Heart right ventricle (tissue), 16 donors: ENCODE results near the gene PRPH. TPM values are rescaled to one million over a fixed set of nuclear protein-coding genes. Genes with fewer than 3 reads are reported as not detected.

Source experiments
- ATAC-seq, 8 donors: fragments of 200-7000 bp; cut with Tn5 transposase; one replicate each; pipeline ENCODE4 v1.9.1; 2020; ENCODE audit warnings: mild to moderate bottlenecking in 8 of 8, moderate library complexity in 8 of 8, moderate number of reproducible peaks in 1 of 8
- DNase-seq, 2 donors: peaks; one replicate each; pipeline ENCODE4 v3.0.0-alpha.2; 2020
- H3K27ac ChIP-seq, 10 donors: fragments of 200-600 bp; sonication (generic) in 2 of 10; one replicate each; pipeline versions ENCODE4 v1.5.0 to v1.8.0; 2020 to 2022; ENCODE audit warnings: mild to moderate bottlenecking in 3 of 10
- H3K27me3 ChIP-seq, 7 donors: fragments of 200-600 bp; one replicate each; pipeline ENCODE4 v1.8.0; 2021 to 2022; ENCODE audit warnings: mild to moderate bottlenecking in 2 of 7
- H3K36me3 ChIP-seq, 9 donors: fragments of 200-600 bp; sonication (generic) in 1 of 9; one replicate each; pipeline versions ENCODE4 v1.5.0 to v1.8.0; 2020 to 2022; ENCODE audit warnings: mild to moderate bottlenecking in 2 of 9
- H3K4me1 ChIP-seq, 9 donors: fragments of 200-600 bp; sonication (generic) in 1 of 9; one replicate each; pipeline versions ENCODE4 v1.5.0 to v1.8.0; 2020 to 2022; ENCODE audit warnings: mild to moderate bottlenecking in 4 of 9
- H3K4me3 ChIP-seq, 10 donors: fragments of 200-600 bp; sonication (generic) in 2 of 10; one replicate each; pipeline versions ENCODE4 v1.5.0 to v1.8.0; 2020 to 2022; ENCODE audit warnings: mild to moderate bottlenecking in 7 of 10, moderate library complexity in 2 of 10
- H3K9me3 ChIP-seq, 11 donors: fragments of 200-600 bp in 10 of 11; sonication (generic) in 2 of 11; one replicate each; pipeline versions ENCODE4 v1.5.0 to v1.8.0; 2013 to 2022; ENCODE audit warnings: mild to moderate bottlenecking in 2 of 11, control low read depth in 1 of 11, moderate library complexity in 1 of 11
- WGBS, 2 donors: extraction: QIAGEN DNeasy Blood & Tissue Kit; methylation state at CpG; one replicate each; pipeline ENCODE4 v1.1.7; 2013; ENCODE audit warnings: inconsistent platforms in 1 of 2; 5-methylcytosine and 5-hydroxymethylcytosine counted together
- intact Hi-C, 10 donors: fragments of 100-400 bp; cut with DNase I; formaldehyde crosslinking; loops; one replicate each; pipeline versions ENCODE4 v1.11.1 to v1.14.2; 2022
- polyA plus RNA-seq, 2 donors: library from polyadenylated mRNA; stranded (reverse); fragments of 200-250 nt; gene quantifications; one replicate each; pipeline ENCODE4 v1.2.3, GENCODE V29; 2013
- total RNA-seq, 10 donors: library from RNA; stranded (reverse); fragmentation: NEBNext Ultra II Directional in 3 of 10; extraction: Animal tissue kit (Norgen Biotek cat#: 25700) in 3 of 10; gene quantifications; one replicate each; pipeline versions ENCODE4 v1.2.1 to v1.2.4, GENCODE V29; 2021 to 2023
- TF ChIP-seq, protein P1 (sequence below), 9 donors: fragments of 200-600 bp; sonication (generic) in 2 of 9; IDR thresholded peaks; one replicate each; pipeline versions ENCODE4 v1.5.0 to v1.8.0; 2021 to 2022; ENCODE audit warnings: antibody characterized with exemption in 9 of 9, mild to moderate bottlenecking in 5 of 9, moderate library complexity in 1 of 9
- donor health status: Arrhythmogenic right ventricular cardiomyopathy.
- donor health status: ischemic (EF 13 %, LVEDD 7.1; RV severe dilation, severe dysfunction).
- donor health status: healthy with polysubstance abuse.
- donor health status: DM: no; HTN: yes; CAD: no.
- donor health status: DM: no; HTN: no; CAD: no.
- donor health status: ischemic (EF 25% LVEDD 6.9; RV normal size, moderate dysfunction).
- donor health status: ischemic (EF 25% LVEDD 5.7; RV mildly dilated, moderate dysfunction).
- donor health status: healthy.
- donor health status: DM: yes; HTN: yes; CAD: no.
- donor health status: Ischemic cardiomyopathy.
- donor health status: ischemic (EF 35%, LVEDD 5.7; RV mildly dilated, moderate dysfunction).
- donor health status: nonischemic (EF 11% LVEDD 7.7; RV severe dilation, severe dysfunction).
- donor health status: DM: yes; HTN: yes; CAD: no.
- donor health status: PGD.
- donor health status: ischemic (EF 29% LVEDD 5.4; RV normal size, mild dysfunction).
- donor health status: nonischemic (EF 23%, LVEDD 6.1; RV moderate dilation, normal function).

Gene PRPH
- total and polyA plus RNA-seq, 12 donors: 0.10 to 0.64 (median 0.47) TPM; not detected in 5

DNA sequence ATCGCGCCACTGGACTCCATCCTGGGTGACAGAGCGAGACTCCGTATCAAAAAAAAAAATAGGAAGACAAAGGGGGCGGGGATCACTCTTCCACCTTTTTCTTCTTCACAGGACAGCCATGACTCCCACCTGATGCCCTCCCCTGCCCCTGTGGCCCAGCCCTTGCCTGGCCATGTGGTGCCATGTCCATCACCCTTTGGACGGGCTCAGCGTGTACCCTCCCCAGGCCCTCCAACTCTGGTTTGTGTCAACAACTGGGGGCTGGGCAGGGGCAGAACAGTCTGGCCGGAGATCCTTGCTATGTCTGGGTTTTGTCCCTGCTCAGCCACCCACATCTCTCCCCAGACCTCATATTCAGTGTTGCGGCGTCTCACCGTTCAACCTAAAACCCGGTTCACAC lies 33.9 kb downstream of the PRPH start:
- intact Hi-C loops: no loop called here
- DNase-seq (no peak), ATAC-seq (no peak)
- 96% methylated on average over 12 of the region's 12 CpGs for WGBS, 2 donors
- Histone ChIP-seq H3K4me1 (peaks cover 0 to 24% (median 6%) of the 10 kb centered on the region in 9 donors), H3K4me3 (no peak overlapping the region), H3K27ac (no peak overlapping the region), H3K27me3 (peaks cover 0 to 30% (median 15%) of the 10 kb centered on the region in 7 donors), H3K36me3 (peaks cover 0 to 16% (median 0%) of the 10 kb centered on the region in 9 donors), H3K9me3 (no peaks in the 10 kb centered on the region)
- TF ChIP-seq, protein P1, sequence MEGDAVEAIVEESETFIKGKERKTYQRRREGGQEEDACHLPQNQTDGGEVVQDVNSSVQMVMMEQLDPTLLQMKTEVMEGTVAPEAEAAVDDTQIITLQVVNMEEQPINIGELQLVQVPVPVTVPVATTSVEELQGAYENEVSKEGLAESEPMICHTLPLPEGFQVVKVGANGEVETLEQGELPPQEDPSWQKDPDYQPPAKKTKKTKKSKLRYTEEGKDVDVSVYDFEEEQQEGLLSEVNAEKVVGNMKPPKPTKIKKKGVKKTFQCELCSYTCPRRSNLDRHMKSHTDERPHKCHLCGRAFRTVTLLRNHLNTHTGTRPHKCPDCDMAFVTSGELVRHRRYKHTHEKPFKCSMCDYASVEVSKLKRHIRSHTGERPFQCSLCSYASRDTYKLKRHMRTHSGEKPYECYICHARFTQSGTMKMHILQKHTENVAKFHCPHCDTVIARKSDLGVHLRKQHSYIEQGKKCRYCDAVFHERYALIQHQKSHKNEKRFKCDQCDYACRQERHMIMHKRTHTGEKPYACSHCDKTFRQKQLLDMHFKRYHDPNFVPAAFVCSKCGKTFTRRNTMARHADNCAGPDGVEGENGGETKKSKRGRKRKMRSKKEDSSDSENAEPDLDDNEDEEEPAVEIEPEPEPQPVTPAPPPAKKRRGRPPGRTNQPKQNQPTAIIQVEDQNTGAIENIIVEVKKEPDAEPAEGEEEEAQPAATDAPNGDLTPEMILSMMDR (IDR thresholded peaks at IDR 0.05): no peak

DNA sequence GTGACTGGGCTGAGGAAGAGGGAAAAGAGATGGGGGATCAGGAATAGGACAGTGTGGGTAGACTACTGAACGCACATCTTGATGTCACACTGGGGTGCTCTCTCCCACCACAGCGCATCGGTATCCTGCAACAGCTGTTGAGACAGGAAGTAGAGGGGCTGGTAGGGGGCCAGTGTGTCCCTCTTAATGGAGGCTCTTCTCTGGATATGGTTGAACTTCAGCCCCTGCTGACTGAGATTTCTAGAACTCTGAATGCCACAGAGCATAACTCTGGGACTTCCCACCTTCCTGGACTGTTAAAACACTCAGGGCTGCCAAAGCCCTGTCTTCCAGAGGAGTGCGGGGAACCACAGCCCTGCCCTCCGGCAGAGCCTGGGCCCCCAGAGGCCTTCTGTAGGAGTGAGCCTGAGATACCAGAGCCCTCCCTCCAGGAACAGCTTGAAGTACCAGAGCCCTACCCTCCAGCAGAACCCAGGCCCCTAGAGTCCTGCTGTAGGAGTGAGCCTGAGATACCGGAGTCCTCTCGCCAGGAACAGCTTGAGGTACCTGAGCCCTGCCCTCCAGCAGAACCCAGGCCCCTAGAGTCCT lies 35.2 kb downstream of the PRPH start:
- H3K4me1 ChIP-seq: peaks cover 0 to 24% (median 6%) of the 10 kb centered on the region in 9 donors
- no peaks in the 10 kb centered on the region for H3K9me3 ChIP-seq
- peaks cover 0 to 16% (median 0%) of the 10 kb centered on the region in 9 donors for H3K36me3 ChIP-seq
- ATAC-seq (no peak), DNase-seq (no peak)
- peaks cover 6 to 43% (median 29%) of the 10 kb centered on the region in 7 donors for H3K27me3 ChIP-seq
- TF ChIP-seq, protein P1 (IDR thresholded peaks at IDR 0.05): no peak
- H3K27ac ChIP-seq: no peak overlapping the region
- WGBS, 2 donors: 88 to 91% methylated on average over 7 of the region's 7 CpGs
- intact Hi-C loops: loop anchor here in 1 of 10 donors (5.0 kb wide), 1 partner anchor 33 kb away; the partner anchor contains the start of gene PRPH
- H3K4me3 ChIP-seq: no peak overlapping the region

DNA sequence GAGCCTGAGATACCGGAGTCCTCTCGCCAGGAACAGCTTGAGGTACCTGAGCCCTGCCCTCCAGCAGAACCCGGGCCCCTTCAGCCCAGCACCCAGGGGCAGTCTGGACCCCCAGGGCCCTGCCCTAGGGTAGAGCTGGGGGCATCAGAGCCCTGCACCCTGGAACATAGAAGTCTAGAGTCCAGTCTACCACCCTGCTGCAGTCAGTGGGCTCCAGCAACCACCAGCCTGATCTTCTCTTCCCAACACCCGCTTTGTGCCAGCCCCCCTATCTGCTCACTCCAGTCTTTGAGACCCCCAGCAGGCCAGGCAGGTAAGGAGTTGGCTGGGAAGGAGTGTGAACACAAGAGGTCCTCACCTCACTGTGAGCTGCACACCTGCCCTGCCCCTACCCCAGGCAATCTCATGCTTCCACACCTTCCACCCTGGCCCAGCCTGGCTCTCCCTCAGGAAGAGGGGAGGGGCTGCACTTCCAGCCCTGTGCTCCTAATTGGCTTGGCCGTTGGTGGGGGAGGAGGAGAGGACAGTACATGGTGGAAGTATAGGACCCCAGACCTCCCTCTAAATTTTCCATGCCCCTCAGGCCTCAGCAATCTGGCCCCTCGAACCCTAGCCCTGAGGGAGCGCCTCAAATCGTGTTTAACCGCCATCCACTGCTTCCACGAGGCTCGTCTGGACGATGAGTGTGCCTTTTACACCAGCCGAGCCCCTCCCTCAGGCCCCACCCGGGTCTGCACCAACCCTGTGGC lies 35.9 kb downstream of the PRPH start:
- intact Hi-C loops: loop anchor here in 1 of 10 donors (5.0 kb wide), 1 partner anchor 34 kb away; the partner anchor contains the start of gene PRPH
- Histone ChIP-seq H3K27me3 (peaks cover 10 to 50% (median 35%) of the 10 kb centered on the region in 7 donors), H3K4me3 (no peak overlapping the region), H3K4me1 (peaks cover 0 to 24% (median 6%) of the 10 kb centered on the region in 9 donors), H3K27ac (no peak overlapping the region), H3K9me3 (no peaks in the 10 kb centered on the region), H3K36me3 (peaks cover 0 to 16% (median 0%) of the 10 kb centered on the region in 9 donors)
- 80 to 82% methylated on average over 14 of the region's 14 CpGs for WGBS, 2 donors
- DNase-seq: no peak
- TF ChIP-seq, protein P1 (IDR thresholded peaks at IDR 0.05): no peak
- peak in 1 of 8 donors; percentile 7 for ATAC-seq

DNA sequence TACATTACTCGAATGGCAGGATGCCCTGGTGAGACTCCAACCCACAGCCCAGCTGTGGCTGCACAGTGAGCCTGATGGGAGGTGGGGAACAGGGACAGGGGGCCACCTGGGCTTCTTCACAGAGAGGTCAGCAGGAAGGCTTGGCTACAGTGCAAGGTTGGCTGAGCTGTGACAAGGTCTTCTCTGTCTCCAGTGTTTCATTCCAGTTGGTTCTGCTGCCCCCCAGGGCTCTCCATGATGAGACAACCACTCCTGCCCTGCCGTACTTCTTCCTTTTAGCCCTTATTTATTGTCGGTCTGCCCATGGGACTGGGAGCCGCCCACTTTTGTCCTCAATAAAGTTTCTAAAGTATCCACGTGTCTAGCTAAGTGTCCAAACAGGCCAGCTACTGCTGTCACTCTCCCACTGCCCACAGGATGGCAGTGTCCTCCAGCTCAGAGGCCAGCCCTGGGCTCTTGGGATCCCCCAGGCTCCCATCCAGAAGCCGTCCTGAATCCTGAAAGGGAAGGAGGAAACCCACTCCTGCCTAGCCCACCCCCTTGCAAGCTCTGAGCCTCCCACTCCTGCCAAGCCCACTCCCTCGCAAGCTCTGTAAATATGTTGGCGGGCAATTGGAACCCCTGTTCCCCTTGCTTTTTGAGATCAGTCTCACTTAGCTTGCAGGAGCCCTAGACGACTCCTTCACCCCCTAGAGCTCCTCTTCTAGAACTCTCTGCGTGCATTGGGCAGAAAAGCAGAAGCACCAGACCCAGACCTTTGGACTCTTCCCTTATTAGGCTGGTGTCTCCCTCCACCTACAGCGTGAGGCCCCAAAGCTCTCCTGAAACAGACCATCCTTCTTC lies 36.7 kb downstream of the PRPH start:
- intact Hi-C loops: loop anchor here in 1 of 10 donors (5.0 kb wide), 1 partner anchor 34 kb away; the partner anchor contains the start of gene PRPH
- Histone ChIP-seq H3K27ac (no peak overlapping the region), H3K4me3 (no peak overlapping the region), H3K4me1 (peaks cover 0 to 32% (median 6%) of the 10 kb centered on the region in 9 donors), H3K9me3 (no peaks in the 10 kb centered on the region), H3K36me3 (peaks cover 0 to 13% (median 0%) of the 10 kb centered on the region in 9 donors), H3K27me3 (peaks cover 18 to 58% (median 43%) of the 10 kb centered on the region in 7 donors)
- ATAC-seq (peak; percentile 76 to 92 (median 86)), DNase-seq (peak; percentile 61)
- TF ChIP-seq, protein P1 (IDR thresholded peaks at IDR 0.05): peak; percentile 56 to 87 (median 77)
- 38 to 42% methylated on average over 11 of the region's 11 CpGs for WGBS, 2 donors
